Measurements from ENCODE around the gene MAPK8.

Gene MAPK8

DNA sequence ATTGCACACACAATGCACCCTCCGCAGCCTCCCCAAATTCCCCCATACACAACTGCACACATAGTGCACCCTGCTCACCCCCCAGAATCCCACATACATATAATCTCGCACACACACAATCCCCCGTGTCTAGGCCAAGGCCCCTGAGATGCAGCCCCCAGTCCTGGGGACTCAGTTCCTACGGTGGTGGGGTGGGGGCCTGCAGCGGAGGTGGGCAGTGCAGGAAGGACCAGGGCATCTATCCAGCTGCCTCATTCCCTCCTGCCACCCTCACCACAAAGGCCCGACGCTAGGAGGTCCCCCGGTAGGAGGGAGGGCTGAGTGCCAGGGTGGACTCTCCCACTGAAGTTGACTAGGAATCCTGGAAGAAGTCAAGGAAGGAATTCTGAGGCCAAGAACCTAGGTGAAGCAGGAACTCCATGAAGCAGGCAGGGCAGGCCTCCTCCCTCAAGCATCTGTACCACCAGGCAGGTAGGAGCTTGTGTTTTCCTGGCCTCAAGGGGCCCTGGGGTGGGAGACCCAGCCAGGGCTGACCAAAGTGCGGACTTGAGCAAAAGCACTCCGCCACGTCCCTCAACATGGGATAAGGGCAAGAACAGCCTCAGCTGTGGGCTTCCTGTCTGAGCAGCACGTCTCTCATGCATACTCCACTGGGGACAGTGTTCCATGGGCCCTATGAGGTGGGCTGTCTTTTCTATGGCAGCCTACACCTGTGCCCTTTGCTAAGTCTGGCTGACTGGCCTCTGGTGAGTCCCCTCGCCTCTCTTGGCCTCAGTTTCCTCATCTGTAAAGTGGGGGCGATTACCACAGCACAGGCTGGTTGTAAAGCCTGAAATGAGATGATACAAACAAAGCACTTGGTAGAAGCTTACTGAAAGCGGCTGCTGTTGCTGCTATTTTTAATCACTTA, 145.7 kb downstream of the MAPK8 start:
- no peak overlapping the region for H3K4me3 ChIP-seq (replicated peaks; ENCODE audit: insufficient read depth, low read length)
- DNase-seq (ENCODE audit: low read depth in 1 of 2, low spot score in 1 of 2) = no peak
- no peak overlapping the region for H3K27ac ChIP-seq (replicated peaks)
- TF ChIP-seq POLR2AphosphoS5 (IDR thresholded peaks at IDR 0.05; ENCODE audit: low read depth) (no peak), REST (IDR thresholded peaks at IDR 0.05; ENCODE audit: insufficient replicate concordance, low read depth) (no peak), SPI1 (IDR thresholded peaks at IDR 0.05; ENCODE audit: borderline replicate concordance, low read depth) (no peak), GABPA (IDR thresholded peaks at IDR 0.05; ENCODE audit: low read depth) (no peak)
- TF ChIP-seq, protein P1, sequence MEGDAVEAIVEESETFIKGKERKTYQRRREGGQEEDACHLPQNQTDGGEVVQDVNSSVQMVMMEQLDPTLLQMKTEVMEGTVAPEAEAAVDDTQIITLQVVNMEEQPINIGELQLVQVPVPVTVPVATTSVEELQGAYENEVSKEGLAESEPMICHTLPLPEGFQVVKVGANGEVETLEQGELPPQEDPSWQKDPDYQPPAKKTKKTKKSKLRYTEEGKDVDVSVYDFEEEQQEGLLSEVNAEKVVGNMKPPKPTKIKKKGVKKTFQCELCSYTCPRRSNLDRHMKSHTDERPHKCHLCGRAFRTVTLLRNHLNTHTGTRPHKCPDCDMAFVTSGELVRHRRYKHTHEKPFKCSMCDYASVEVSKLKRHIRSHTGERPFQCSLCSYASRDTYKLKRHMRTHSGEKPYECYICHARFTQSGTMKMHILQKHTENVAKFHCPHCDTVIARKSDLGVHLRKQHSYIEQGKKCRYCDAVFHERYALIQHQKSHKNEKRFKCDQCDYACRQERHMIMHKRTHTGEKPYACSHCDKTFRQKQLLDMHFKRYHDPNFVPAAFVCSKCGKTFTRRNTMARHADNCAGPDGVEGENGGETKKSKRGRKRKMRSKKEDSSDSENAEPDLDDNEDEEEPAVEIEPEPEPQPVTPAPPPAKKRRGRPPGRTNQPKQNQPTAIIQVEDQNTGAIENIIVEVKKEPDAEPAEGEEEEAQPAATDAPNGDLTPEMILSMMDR (IDR thresholded peaks at IDR 0.05; ENCODE audit: insufficient read depth, low read length) = no peak
- no peaks in the 10 kb centered on the region for H3K27me3 ChIP-seq (ENCODE audit: insufficient read depth, poor library complexity, severe bottlenecking)

- no peak overlapping the region for H3K27ac ChIP-seq (replicated peaks)
Measured at GRCh38 chr10:48452879-48453412, 146.5 kb downstream of the MAPK8 start.

More at GRCh38 chr10:48452879-48453412, 146.5 kb downstream of the MAPK8 start:
- DNase-seq (ENCODE audit: low read depth in 1 of 2, low spot score in 1 of 2) = no peak
- Histone ChIP-seq H3K27me3 (ENCODE audit: insufficient read depth, poor library complexity, severe bottlenecking) (no peaks in the 10 kb centered on the region), H3K4me3 (replicated peaks; ENCODE audit: insufficient read depth, low read length) (no peak overlapping the region)
- no peak for TF ChIP-seq GABPA (IDR thresholded peaks at IDR 0.05; ENCODE audit: low read depth)
- TF ChIP-seq POLR2AphosphoS5 (IDR thresholded peaks at IDR 0.05; ENCODE audit: low read depth) = no peak
- no peak for TF ChIP-seq REST (IDR thresholded peaks at IDR 0.05; ENCODE audit: insufficient replicate concordance, low read depth)
- no peak for TF ChIP-seq SPI1 (IDR thresholded peaks at IDR 0.05; ENCODE audit: borderline replicate concordance, low read depth)
- TF ChIP-seq, protein P1 (IDR thresholded peaks at IDR 0.05; ENCODE audit: insufficient read depth, low read length) = no peak
